Fibroblast of the aortic adventitia (primary cell): ENCODE measurements around the gene ETV3L. TPM values are rescaled to one million over a fixed set of nuclear protein-coding genes. Genes with fewer than 3 reads are reported as not detected.

Experiments
- DNase-seq: peaks from one replicate; pipeline ENCODE4 v3.0.0-alpha.2; 2010; ENCODE audit warnings: low read depth
- H3K4me3 ChIP-seq: 2 replicates; pipeline ENCODE4 v1.5.1; 2011; ENCODE audit warnings: low read depth, mild to moderate bottlenecking, control low read depth, low read length, moderate library complexity
- total RNA-seq: library from RNA; depleted of rRNA; stranded (reverse); fragments of >200 nt; gene quantifications from 2 replicates; pipeline ENCODE4 v1.2.3, GENCODE V29; 2012; ENCODE audit warnings: low replicate concordance
- TF ChIP-seq, protein P1 (sequence below): IDR thresholded peaks from 2 replicates; pipeline ENCODE4 v1.5.1; 2011; ENCODE audit warnings: mild to moderate bottlenecking, low read length, control low read depth, inconsistent platforms; ENCODE audit not compliant: insufficient read depth

Gene ETV3L
- total RNA-seq, 1 donor = not detected

DNA sequence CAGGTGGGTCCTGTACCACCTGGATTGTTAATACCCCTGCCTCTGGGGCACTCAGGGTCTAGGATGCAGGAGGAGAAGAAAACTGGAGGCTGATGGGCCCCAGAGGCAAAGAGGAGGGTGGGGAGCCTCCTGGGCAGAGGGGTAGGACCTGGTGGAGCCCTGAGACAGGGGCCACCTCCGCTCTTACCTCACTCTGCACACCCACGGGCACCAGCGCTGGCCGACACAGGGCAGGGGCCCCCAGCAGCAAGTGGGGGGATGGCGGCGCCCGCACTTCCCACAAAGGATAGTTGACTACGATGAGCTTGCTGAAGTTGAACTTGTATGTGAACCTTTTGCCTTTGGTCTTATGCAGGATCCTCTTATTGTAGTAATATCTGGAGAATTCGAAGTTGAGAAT lies 1.1 kb downstream of the ETV3L start:
- TF ChIP-seq, protein P1, sequence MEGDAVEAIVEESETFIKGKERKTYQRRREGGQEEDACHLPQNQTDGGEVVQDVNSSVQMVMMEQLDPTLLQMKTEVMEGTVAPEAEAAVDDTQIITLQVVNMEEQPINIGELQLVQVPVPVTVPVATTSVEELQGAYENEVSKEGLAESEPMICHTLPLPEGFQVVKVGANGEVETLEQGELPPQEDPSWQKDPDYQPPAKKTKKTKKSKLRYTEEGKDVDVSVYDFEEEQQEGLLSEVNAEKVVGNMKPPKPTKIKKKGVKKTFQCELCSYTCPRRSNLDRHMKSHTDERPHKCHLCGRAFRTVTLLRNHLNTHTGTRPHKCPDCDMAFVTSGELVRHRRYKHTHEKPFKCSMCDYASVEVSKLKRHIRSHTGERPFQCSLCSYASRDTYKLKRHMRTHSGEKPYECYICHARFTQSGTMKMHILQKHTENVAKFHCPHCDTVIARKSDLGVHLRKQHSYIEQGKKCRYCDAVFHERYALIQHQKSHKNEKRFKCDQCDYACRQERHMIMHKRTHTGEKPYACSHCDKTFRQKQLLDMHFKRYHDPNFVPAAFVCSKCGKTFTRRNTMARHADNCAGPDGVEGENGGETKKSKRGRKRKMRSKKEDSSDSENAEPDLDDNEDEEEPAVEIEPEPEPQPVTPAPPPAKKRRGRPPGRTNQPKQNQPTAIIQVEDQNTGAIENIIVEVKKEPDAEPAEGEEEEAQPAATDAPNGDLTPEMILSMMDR = no peak
- DNase-seq = no peak
- H3K4me3 ChIP-seq = no peak overlapping the region

DNA sequence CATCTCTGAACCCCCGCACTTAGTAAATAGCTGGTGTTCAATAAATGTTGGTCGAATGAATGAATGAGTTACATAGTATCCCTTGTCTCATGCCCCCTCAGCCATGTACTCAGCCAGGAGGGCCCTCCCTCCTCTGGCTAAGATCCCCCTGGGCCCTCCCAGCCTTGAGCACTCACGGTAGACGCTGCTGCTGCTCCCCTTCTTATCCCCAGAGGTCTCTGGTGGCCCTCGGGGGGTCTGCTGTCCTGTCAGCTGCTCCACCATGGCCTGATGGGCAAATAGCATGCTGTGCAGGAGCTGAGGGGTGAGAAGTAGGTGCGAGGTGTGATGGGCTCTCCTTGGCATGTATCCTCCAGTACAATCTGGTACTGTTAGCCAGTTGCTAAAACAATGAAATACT lies 1.9 kb downstream of the ETV3L start:
- TF ChIP-seq, protein P1 = no peak
- no peak for DNase-seq
- H3K4me3 ChIP-seq = no peak overlapping the region

DNA sequence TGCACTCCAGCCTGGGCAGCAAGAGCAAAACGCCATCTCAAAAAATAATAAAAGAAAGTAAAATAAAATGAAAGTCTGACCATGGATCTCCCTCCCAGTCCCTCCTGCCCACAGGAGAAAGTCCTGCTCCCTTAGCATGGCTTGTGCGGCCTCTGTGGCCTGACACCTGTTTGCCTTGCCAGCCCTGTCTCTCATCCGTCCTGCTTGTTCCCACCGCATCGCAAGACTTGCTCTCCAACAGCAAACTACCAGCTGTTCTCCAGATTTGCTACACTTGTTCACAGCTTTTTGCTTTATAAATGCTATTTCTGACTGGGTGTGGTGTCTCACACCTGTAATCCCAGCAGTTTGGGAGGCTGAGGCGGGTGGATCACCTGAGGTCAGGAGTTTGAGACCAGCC lies 2.7 kb downstream of the ETV3L start:
- DNase-seq = no peak
- TF ChIP-seq, protein P1 = no peak
- no peak overlapping the region for H3K4me3 ChIP-seq

DNA sequence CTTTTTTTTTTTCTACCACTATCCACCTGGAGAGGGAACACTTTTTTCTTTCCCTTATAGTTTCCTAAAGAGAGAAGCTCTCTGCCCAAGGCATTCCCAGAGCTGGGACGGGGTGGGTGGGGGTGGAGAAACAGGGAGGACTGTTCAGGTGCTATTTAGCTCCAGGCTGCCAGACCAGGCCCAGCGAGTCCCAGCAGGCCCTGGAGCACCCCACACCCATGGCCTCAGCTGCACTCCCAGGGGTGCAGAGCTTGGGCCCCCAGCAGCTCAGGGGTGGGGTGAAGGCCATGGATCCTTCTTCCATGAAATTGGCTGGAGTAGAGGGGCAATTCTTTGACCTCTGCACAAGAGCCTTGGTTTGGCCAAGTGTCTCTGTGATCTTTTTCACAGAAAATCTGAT lies 4.1 kb downstream of the ETV3L start:
- TF ChIP-seq, protein P1 = no peak
- DNase-seq = no peak
- no peak overlapping the region for H3K4me3 ChIP-seq

DNA sequence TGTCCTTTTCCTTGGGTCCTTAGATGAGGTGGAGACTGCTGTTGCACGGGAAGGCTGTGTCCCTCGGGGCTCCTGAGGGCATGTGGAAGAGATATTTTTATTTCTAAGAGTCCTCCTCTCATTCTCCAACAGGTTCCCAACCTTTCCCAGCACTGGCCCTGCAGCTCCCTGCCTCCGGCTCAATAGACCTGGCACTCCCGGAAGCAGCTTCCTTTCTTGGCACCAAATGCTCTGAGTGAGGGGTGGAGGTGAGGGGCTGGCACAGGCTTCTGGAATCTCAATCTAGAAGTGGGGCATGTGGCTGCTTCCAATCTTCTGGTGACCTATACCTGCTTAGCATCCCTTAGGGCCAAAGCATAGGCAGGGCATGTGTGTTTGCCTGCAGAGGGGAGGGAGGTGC lies 4.5 kb downstream of the ETV3L start:
- TF ChIP-seq, protein P1 = no peak
- DNase-seq = no peak
- no peak overlapping the region for H3K4me3 ChIP-seq

DNA sequence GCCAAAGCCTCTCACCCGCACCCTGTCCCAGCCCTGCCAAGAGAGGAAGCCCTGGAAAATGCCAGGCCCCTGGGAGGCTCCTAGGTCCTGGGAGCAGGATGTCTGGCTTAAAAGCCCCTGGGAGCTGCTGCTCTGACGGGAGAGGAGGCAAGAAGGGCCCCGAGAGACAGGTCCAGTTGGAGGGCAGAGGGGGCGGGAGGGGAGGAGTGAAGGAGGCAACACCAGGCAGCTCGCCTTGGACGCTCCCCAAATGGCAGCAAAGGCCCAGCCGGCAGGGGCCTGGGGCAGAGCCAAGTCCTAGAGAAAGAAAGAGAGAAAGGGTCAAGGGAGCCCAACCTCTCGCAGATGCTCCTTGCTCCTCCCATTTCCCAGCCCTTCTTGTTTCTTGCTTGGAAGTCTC lies 6.8 kb downstream of the ETV3L start:
- DNase-seq = peak; percentile 18
- no peak overlapping the region for H3K4me3 ChIP-seq
- TF ChIP-seq, protein P1 = no peak

DNA sequence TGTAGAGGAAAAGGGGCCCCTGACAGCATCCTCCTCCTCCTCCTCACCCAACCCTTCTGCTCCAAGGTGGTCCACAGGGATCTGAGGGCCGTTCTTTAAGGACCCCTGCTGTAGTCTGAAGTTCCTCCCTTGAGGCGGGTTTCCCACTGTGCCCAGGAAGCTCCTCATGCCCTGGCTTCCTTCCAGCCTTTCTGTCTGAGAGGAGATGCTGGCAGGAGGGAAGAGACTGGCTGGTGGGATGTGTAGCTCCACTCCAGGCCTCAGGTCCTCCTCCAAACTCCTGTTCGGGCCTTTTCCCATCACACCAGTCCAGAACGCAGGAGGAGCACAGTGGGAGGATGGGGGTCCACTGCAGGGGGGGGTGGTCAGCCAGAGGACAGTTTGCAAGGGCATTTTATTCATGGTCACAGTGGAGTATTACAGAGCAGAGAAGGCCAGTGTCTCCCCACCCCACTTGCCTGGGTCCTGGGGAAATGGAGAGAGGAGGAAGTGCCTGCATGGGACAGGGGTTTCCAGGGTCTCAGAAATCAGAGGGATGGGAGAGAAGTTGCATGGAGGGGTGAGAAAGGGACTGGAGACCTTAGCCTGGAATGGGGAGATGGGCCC lies 7.8 kb downstream of the ETV3L start:
- TF ChIP-seq, protein P1 = no peak

More for the DNA sequence above, 7.8 kb downstream of the ETV3L start:
- no peak overlapping the region for H3K4me3 ChIP-seq
- no peak for DNase-seq
